Cortex of kidney (tissue), 1 donor: ENCODE results near the gene TBC1D24.
"Not testable (repeated sequence)": the region's sequence is repeated elsewhere in the genome, so short reads cannot be mapped to it uniquely, and the experiment has no call there.

Experiments
- DNase-seq: peaks from one replicate; lab custom pipeline; 2025; lab: John Stamatoyannopoulos, UW

Gene TBC1D24

DNA sequence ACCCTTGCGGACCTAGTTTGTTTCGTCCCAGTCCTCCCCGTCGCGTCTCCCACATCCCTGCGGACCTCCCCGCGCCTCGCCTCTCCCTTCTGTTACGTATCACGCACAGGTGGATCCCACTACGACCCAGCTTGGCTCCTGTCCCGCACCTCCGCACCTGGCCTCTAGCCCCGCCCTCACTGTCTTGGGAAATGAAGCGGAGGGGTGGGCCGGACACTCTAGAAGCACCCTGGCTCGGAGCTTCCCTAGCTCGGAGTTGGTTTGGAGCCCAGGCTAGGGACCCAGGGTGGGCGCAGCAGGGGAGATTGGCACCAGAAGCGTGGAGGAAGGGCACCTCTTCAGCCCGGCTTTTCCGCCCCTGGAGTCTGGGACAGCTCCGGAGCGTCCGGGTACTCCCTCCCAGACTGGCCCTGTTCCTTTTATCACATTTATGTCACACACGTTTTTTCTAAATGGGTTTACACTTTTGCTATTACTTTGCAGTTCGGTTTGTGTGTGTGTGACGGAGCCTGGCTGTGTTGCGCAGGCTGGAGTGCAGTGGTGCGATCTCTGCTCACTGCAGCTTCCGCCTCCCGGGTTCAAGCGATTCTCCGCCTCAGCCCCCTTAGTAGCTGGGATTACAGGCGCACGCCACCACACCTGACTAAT is 57.7 kb downstream of the TBC1D24 start:
- DNase-seq: no peak

DNA sequence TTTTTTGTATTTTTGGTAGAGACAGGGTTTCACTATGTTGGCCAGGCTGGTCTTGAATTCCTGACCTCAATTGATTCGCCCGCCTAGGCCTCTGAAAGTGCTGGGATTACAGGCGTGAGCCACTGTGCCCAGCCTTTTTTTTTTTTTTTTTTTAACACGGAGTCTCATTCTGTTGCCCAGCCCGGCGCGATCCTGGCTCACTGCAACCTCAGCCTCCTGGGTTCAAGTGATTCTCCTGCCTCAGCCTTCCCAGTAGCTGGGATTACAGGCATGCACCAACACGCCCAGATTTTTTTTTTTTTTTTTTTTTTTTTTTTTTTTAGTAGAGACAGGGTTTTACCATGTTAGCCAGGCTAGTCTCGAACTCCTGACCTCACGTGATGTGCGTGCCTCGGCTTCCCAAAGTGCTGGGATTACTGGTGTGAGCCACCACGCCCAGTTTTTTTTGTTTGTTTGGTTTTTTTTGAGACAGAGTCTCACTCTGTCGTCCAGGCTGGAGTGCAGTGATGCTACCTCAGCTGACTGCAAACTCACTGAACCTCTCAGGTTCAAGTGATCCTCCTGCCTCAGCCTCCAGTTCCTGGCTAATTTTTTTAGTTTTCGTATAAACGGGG is 58.3 kb downstream of the TBC1D24 start:
- not testable (repeated sequence) for DNase-seq

DNA sequence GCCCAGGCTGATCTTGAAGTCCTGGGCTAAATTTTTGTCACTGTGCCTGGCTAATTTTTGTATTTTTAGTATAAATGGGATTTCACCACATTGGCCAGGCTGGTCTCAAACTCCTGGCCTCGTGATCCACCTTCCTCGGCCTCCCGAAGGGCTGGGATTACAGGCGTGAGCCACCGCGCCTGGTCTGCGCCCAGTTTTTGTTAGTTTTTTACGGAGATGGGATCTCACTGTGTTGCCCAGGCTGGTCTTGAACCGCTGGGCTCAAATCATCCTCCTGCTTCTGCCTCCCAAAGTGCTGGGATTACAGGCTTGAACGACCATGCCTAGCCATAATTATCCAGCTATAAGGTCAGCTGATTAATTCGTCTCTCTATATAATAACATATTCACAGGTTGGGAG is 59.0 kb downstream of the TBC1D24 start:
- DNase-seq: no peak

DNA sequence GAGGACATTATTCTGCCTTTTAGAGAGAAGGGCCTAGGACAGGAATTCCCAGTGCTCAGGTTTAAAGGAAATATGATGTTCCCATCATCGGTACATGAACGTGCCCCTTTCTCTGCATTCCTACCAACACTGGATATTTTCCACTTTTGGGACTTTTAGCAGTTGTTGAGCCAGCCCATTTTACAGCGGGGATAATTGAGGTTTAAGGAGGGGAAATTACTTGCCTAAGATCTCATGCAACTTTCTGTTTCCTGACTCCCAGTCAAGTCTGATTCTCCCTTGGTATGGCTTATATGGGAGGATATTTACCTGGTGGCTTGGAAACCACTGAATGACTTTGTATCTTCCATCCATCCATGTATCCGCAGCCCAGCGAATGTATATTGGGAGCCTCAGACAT is 59.4 kb downstream of the TBC1D24 start:
- not testable (repeated sequence) for DNase-seq

DNA sequence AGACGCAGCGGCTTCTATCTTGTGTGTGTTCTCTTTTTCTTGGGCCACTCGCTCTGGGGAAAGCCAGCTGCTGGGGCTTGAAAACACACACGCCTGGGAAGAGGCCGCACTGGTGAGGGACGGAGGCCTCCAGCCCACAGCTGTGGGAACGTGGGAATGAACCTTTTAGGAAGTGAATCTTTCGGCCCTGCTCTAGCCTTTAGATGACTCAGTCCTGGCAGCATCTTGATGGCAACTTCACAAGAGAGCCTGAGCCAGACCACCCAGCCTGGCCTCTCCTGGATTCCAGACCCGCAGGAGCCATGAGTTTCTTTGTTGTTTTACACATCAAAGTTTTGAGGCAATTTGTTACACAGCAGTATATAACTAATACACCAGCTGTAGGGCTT is 60.7 kb downstream of the TBC1D24 start:
- no peak for DNase-seq

DNA sequence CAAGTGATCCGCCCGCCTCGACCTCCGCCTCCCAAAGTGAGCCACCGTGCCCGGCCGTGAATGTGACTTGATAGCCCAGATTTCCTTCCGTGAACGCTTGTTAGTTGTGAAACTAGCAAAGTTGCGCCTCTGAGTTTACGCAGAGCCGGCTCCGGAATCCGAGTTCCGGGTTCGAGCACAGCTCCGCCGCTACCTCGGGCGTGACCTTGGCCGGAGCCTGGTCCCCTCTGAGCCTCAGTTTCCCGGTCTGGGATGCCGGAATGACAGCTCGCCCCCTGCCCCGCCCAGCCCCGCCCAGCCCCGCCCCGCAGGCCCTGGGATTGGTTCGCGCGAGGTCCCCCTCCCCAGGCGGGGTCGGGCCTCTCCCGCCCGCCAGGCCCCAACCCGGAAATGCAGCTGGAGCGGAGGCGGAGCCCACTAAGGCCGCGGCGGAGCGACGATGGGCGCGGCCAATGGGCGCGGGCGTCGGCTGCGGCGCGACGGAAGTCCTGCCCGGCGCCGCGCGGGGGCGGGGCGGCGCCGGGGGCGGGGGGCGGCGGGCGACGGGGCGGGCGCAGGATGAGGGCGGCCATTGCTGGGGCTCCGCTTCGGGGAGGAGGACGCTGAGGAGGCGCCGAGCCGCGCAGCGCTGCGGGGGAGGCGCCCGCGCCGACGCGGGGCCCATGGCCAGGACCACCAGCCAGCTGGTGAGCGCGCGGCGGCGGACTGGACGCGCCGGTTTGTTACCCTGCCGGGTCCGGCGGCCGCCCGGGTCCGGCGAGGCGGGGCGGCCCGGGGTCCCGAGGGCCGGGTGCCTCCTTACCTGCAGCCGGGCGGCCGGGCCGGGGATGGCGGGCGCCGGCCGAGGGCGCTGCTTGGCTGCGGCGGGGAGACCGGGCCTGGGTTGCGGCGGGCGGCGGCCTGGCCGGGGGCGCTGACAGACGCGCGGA is 62.8 kb downstream of the TBC1D24 start, which contains the start of gene PDPK1:
PDPK1 (plus strand) TSS at position 571 of the 929 bp plus-strand sequence; CDS start at position 663, 92 bp downstream.
- no peak for DNase-seq

DNA sequence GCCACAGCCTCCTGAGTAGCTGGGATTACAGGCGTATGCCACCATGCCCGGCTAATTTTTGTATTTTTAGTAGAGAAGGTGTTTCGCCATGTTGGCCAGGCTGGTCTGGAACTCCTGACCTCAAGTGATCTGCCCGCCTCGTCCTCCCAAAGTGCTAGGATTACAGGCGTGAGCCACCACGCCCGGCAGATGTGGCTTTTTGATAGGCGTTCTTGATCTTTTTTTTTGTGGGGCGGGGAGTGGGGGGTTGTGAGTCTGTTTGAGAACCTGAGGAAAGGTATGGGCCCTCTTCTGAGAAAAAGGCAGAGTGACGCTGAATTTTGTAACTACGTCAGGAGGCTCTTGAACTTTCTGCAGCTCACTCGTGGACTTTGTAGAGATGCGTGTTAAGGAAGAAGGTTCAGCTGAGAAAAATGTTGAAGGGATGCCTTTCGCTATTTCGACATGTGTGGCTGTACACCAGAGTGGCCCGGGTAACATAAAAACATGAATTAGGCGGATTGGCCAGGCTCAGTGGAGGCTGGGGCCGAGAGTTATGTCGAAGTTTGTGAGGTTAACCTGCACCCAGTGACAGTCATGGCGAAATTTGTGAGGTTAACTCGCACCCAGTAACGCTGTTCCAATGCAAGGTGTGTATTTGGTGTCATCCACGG is 64.4 kb downstream of the TBC1D24 start:
- not testable (repeated sequence) for DNase-seq

DNA sequence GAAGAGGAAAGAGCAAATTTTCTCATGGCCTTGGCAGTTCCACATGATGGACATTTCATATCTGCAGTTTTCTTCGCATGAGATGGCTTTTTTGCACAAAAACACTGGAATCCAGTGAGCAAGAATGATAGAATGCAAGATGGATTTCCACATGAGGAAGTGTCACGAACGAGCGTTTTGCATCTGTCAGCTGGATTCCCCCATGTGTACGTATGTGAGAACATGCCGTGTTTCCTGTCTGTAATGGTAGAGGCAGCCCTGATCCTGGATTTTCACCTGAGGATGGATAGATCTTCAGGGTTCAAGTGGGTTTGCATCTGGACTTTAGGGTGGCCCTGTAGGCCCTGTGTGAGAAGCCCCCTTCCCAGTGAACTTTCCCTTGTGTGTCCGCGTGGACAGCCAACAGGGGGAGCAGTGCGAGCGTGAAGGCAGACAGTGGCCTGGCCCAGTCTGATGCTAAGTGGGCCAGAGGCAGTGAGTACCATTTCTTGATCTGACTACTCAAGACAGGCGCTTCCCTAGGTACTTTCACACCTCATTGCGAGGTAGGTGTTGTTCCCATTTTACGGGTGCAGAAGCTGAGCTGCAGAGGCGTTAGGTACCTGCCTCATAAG is 65.0 kb downstream of the TBC1D24 start:
- DNase-seq: not testable (repeated sequence)

DNA sequence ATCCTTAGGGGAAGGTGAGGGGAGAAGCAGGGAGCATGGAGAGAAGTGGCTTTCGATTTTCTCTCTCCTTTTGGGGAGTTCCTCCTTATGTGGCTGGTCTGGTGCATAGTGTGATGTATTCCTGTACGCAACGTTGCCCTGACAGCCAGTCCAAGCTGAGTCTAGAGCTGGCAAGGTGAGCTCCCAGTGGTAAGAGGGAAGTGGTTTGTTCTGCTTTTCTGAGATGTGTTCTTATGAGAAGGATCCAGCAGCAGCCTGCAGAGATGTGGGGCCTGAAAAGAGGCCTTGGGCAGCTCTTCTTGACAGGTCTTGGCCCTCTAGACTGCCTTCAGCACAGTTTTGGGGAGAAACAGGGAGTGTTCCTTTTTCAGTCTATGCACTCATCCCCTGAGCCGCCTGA is 66.0 kb downstream of the TBC1D24 start:
- DNase-seq: not testable (repeated sequence)

DNA sequence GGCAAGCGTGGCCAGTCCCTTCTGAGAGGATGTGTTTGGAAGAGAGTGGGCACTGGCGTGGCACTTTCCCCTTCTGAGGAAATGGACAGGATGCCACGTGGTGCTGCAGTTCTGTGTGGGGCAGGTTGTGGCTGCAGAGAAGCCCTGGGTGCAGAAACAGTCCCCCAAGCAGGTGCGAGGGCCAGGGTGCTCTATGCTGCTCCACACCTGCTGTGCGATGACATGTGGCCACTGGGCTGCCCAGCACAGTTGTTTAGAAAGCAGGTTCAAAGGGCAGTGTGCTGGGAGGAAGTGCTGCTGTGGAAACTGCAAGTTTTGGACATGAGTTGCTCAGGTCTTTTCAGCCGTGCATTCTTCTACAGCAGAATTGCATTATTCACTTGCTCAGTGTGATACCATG is 66.5 kb downstream of the TBC1D24 start:
- DNase-seq: not testable (repeated sequence)

DNA sequence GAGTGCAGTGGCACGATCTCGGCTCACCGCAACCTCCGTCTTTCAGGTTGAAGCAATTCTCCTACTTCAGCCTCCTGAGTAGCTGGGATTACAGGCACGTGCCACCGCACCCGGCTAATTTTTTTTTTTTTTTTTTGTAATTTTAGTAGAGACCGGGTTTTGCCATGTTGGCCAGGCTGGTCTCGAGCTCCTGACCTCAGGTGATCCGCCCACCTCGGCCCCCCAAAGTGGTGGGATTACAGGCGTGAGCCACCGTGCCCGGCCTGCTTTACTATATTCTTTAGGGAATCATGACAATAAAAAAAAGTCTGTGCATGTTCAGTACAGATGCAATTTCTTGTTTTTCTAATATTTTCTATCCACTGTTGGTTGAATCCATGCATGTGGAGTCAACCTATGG is 68.8 kb downstream of the TBC1D24 start:
- not testable (repeated sequence) for DNase-seq

DNA sequence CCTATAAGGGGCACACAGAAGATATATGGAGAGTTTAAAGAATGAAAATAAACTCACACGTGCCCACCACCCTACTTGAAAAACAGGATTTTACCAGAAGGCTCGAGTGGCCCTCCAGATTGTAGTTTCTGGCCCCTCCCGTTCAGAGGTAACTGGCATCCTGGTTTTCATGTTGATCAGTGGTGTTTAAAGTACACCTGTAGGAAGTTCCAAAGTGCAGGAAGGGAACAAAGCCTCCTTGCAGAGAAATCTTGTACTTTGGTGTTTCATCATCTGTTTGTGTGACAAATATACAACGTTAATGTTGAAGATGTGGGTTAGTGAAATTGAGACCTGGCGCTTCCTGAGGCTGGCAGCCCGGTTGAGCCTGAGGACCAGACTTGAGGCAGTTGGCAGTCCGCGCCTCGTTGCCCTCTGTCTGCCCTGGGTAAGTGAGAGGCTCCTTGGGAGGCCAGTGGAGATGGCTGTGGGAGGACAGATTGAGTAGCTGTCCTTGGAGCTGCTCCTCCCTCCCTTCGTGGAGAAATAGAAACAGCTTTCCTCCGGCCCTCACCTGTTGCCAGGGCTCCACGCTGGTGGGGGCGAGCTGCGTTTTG is 75.5 kb downstream of the TBC1D24 start:
- DNase-seq: not testable (repeated sequence)

DNA sequence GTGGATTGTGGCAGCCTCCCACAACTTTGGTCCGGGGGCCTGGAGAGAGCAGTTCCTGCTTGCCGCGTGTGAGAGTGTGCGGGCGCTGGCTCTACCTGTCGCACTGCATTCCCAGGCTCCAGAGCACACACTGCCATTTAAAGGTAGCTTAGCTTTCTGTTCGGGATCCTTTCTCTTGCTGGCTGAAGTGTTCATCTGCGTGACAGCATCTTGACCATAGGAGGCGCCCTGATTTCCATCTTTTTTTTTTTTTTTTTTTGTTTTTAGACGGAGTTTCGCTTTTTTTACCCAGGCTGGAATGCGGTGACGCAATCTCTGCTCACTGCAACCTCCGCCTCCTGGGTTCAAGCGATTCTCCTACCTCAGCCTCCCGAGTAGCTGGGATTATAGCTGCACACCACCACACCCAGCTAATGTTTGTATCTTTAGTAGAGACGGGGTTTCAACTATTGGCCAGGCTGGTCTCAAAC is 76.5 kb downstream of the TBC1D24 start:
- DNase-seq: not testable (repeated sequence)

DNA sequence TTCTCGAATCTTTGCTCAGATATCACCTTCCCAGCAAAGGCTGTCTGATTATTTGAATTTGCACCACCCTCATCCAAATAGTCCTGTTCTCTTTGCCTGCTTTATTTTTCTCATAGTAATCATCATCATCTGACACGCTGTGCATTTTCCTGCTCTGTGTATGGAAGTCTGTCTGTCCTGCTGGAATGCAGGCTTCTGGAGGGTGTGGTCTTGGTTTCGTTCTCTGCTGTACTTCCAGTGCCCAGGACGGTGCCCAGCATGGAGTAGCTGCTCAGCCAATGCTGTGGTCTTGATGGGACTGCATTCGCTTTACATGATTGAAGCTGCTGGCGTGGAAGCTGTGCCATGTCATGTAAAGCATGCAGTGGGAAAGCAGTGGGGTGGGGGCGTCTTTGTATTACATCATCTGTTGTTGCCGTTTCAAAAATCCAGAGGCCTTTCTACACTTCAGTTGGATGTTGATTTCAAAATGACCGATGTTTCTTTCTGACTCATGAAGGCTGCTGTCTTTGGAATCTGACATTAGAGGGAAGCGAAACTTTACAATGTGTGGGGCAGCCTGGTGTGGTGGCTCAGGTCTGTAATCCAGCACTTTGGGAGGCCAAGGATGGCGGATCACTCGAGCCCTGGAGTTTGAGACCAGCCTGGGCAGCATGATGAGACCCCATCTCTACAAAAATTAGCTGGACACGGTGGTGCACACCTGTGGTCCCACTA is 79.9 kb downstream of the TBC1D24 start:
- DNase-seq: not testable (repeated sequence)
